H1 (cell line): ENCODE results near the gene HYCC1. TPM values are rescaled to one million over a fixed set of nuclear protein-coding genes. Genes with fewer than 3 reads are reported as not detected.

Source experiments
- CTCF ChIA-PET: fragments of 300-600 bp; sonication (Branson Sonifier 250); formaldehyde crosslinking; loops from one replicate; lab custom pipeline; 2021; ENCODE audit not compliant: partially characterized antibody; lab: Charles Lee
- POLR2A ChIA-PET: fragments of 300-600 bp; sonication (Branson Sonifier 250); formaldehyde crosslinking; loops from one replicate; lab custom pipeline; 2021; ENCODE audit warnings: inconsistent platforms; ENCODE audit not compliant: partially characterized antibody; lab: Charles Lee
- DNase-seq, 2 experiments: peaks; one replicate each; pipeline versions ENCODE4 v3.0.0 to v3.0.0-alpha.2; 2010 to 2022; ENCODE audit warnings: low spot score in 2 of 2, low read depth in 1 of 2, mixed read lengths in 1 of 2
- FAIRE-seq: peaks from 2 replicates; lab custom pipeline; 2011; peaks lifted over from hg19 to GRCh38; lab: Jason Lieb, UNC
- H2AFZ ChIP-seq: 2 replicates; pipeline ENCODE4 v1.8.1; 2012; ENCODE audit warnings: low read length, inconsistent platforms
- H2AK5ac ChIP-seq: 2 replicates; pipeline ENCODE4 v1.6.1; 2013; ENCODE audit warnings: low read depth, low read length
- H2BK120ac ChIP-seq: replicated peaks from 2 replicates; pipeline ENCODE3; 2013; ENCODE audit warnings: low read depth, low read length, inconsistent platforms
- H2BK12ac ChIP-seq: 2 replicates; pipeline ENCODE4 v1.6.1; 2013; ENCODE audit warnings: low read depth, low read length
- H2BK15ac ChIP-seq: 2 replicates; pipeline ENCODE4 v1.6.1; 2013; ENCODE audit warnings: low read length
- H2BK20ac ChIP-seq: 2 replicates; pipeline ENCODE4 v1.6.1; 2013; ENCODE audit warnings: low read length
- H2BK5ac ChIP-seq: 2 replicates; pipeline ENCODE4 v1.6.1; 2013; ENCODE audit warnings: low read depth, low read length
- H3K14ac ChIP-seq: 2 replicates; pipeline ENCODE4 v1.6.1; 2013; ENCODE audit warnings: inconsistent platforms; ENCODE audit not compliant: insufficient read length
- H3K18ac ChIP-seq: 2 replicates; pipeline ENCODE4 v1.6.1; 2013; ENCODE audit warnings: low read length; ENCODE audit errors: extremely low read depth
- H3K23ac ChIP-seq: 2 replicates; pipeline ENCODE4 v1.6.1; 2013; ENCODE audit warnings: inconsistent platforms; ENCODE audit not compliant: insufficient read length
- H3K23me2 ChIP-seq: 2 replicates; pipeline ENCODE4 v1.6.1; 2013; ENCODE audit warnings: low read depth, low read length
- H3K27ac ChIP-seq: 2 replicates; pipeline ENCODE4 v1.6.1; 2011; ENCODE audit warnings: low read depth, low read length, inconsistent platforms
- H3K27me3 ChIP-seq, 4 experiments: replicated peaks in 1 of 4; 1 replicate in 1 of 4; 2 replicates in 3 of 4; pipeline versions ENCODE4 v1.6.1 to v1.8.1; 2011 to 2013; ENCODE audit warnings: low read length in 3 of 4, mild to moderate bottlenecking in 3 of 4, inconsistent platforms in 2 of 4, mixed read lengths in 2 of 4, moderate library complexity in 1 of 4; ENCODE audit not compliant: control insufficient read depth in 3 of 4, insufficient read depth in 3 of 4; ENCODE audit errors: extremely low read depth in 1 of 4
- H3K36me3 ChIP-seq, 4 experiments: 2 replicates each; pipeline versions ENCODE4 v1.6.1 to v1.8.1; 2011 to 2013; ENCODE audit warnings: mild to moderate bottlenecking in 4 of 4, low read length in 3 of 4, moderate library complexity in 2 of 4, control low read depth in 1 of 4, inconsistent platforms in 1 of 4; ENCODE audit not compliant: insufficient read depth in 4 of 4, control insufficient read depth in 2 of 4
- H3K4ac ChIP-seq: replicated peaks from 2 replicates; pipeline ENCODE3; 2013; ENCODE audit warnings: low read length, low read depth, mixed read lengths, inconsistent platforms; ENCODE audit not compliant: insufficient read length
- H3K4me1 ChIP-seq, 4 experiments: replicated peaks in 1 of 4; 1 replicate in 1 of 4; 2 replicates in 3 of 4; pipeline versions ENCODE4 v1.6.1 to v1.8.1; 2011 to 2013; ENCODE audit warnings: low read length in 3 of 4, inconsistent platforms in 2 of 4, mixed read lengths in 1 of 4; ENCODE audit not compliant: insufficient read depth in 4 of 4, control insufficient read depth in 3 of 4
- H3K4me2 ChIP-seq, 2 experiments: 2 replicates each; pipeline versions ENCODE4 v1.6.1 to v1.8.1; 2011 to 2013; ENCODE audit warnings: low read depth in 2 of 2, low read length in 2 of 2, control low read depth in 1 of 2, inconsistent platforms in 1 of 2, mild to moderate bottlenecking in 1 of 2; ENCODE audit not compliant: insufficient read depth in 1 of 2
- H3K4me3 ChIP-seq, 4 experiments: fragments of 200-600, 300-600 bp in 1 of 4; sonication (generic), shearing (Covaris generic), sonication (Bioruptor Twin) in 1 of 4; 2 replicates each; pipeline versions ENCODE4 v1.5.1 to v1.8.1; 2011 to 2016; ENCODE audit warnings: low read length in 4 of 4, low read depth in 3 of 4, control low read depth in 2 of 4, inconsistent platforms in 2 of 4, mild to moderate bottlenecking in 2 of 4, mixed read lengths in 1 of 4, moderate library complexity in 1 of 4; ENCODE audit not compliant: insufficient read depth in 2 of 4; ENCODE audit errors: extremely low read depth in 1 of 4
- H3K56ac ChIP-seq: replicated peaks from 2 replicates; pipeline ENCODE3; 2013; ENCODE audit warnings: low read depth, mild to moderate bottlenecking, mixed read lengths, low read length, inconsistent platforms; ENCODE audit not compliant: insufficient read length
- H3K79me1 ChIP-seq: 2 replicates; pipeline ENCODE4 v1.6.1; 2013; ENCODE audit warnings: low read depth, low read length, control low read depth
- H3K79me2 ChIP-seq, 2 experiments: 2 replicates each; pipeline versions ENCODE4 v1.6.1 to v1.8.1; 2012 to 2013; ENCODE audit warnings: low read length in 2 of 2, mild to moderate bottlenecking in 2 of 2, inconsistent platforms in 1 of 2; ENCODE audit not compliant: insufficient read depth in 2 of 2, control insufficient read depth in 1 of 2
- H3K9ac ChIP-seq, 4 experiments: replicated peaks in 1 of 4; 1 replicate in 1 of 4; 2 replicates in 3 of 4; pipeline versions ENCODE4 v1.6.1 to v1.8.1; 2011 to 2013; ENCODE audit warnings: low read depth in 3 of 4, low read length in 3 of 4, control low read depth in 2 of 4, mild to moderate bottlenecking in 2 of 4, moderate library complexity in 2 of 4, inconsistent platforms in 1 of 4; ENCODE audit errors: extremely low read depth in 1 of 4
- H3K9me3 ChIP-seq, 2 experiments: 2 replicates each; pipeline versions ENCODE4 v1.6.1 to v1.8.1; 2012 to 2013; ENCODE audit warnings: mild to moderate bottlenecking in 2 of 2, moderate library complexity in 2 of 2, control low read depth in 1 of 2, inconsistent platforms in 1 of 2, low read depth in 1 of 2, low read length in 1 of 2, mixed read lengths in 1 of 2; ENCODE audit not compliant: insufficient read depth in 2 of 2
- H4K20me1 ChIP-seq, 2 experiments: replicated peaks in 1 of 2; 2 replicates each; pipeline versions ENCODE3 to v1.8.1; 2011 to 2013; ENCODE audit warnings: inconsistent platforms in 2 of 2, low read length in 2 of 2, mild to moderate bottlenecking in 1 of 2; ENCODE audit not compliant: insufficient read depth in 2 of 2, control insufficient read depth in 1 of 2
- H4K5ac ChIP-seq: 2 replicates; pipeline ENCODE4 v1.6.1; 2013; ENCODE audit warnings: low read length, low read depth, mixed read lengths, inconsistent platforms; ENCODE audit not compliant: insufficient read length
- H4K8ac ChIP-seq: 2 replicates; pipeline ENCODE4 v1.8.0; 2013; ENCODE audit warnings: mild to moderate bottlenecking, moderate library complexity, low read length, inconsistent platforms; ENCODE audit not compliant: insufficient read depth; ENCODE audit errors: extremely low read depth
- H4K91ac ChIP-seq: replicated peaks from 2 replicates; pipeline ENCODE3; 2013; ENCODE audit warnings: low read length, mixed read lengths, inconsistent platforms; ENCODE audit not compliant: insufficient read length
- CHD1 ChIP-seq: IDR thresholded peaks from 2 replicates; pipeline ENCODE4 v1.6.1; 2012; ENCODE audit warnings: low read depth, low read length, improper control_type of control experiment
- CREB1 ChIP-seq: IDR thresholded peaks from 2 replicates; pipeline ENCODE4 v1.6.1; 2012; ENCODE audit warnings: inconsistent platforms
- RXRA ChIP-seq: IDR thresholded peaks from 2 replicates; pipeline ENCODE4 v1.6.1; 2011; ENCODE audit warnings: low read depth, mild to moderate bottlenecking, low read length, moderate library complexity; ENCODE audit not compliant: insufficient read depth
- WGBS, 2 experiments: shearing (Covaris generic) in 1 of 2; methylation state at CpG; one replicate each; pipeline versions ENCODE4 v1.1.6 to v1.1.7; 2013 to 2015; ENCODE audit warnings: low lambda C conversion rate in 2 of 2, mixed read lengths in 2 of 2, inconsistent platforms in 1 of 2, low coverage in 1 of 2, missing lambda C conversion rate in 1 of 2; ENCODE audit not compliant: insufficient replicate concordance in 2 of 2, insufficient coverage in 1 of 2, insufficient read length in 1 of 2; ENCODE audit errors: extremely low coverage in 1 of 2, missing lambda C conversion rate in 1 of 2; 5-methylcytosine and 5-hydroxymethylcytosine counted together
- polyA plus RNA-seq, 7 experiments: library from polyadenylated mRNA; depleted of rRNA in 3 of 7; stranded (reverse) in 5 of 7; unstranded in 2 of 7; fragments of >200 nt in 5 of 7; fragments of 200-250 nt in 2 of 7; gene quantifications; 1 replicate in 5 of 7; 2 replicates in 1 of 7; 4 replicates in 1 of 7; pipeline versions ENCODE4 v1.2.1 to v1.2.3, GENCODE V29; 2011 to 2013; ENCODE audit warnings: missing spikeins in 2 of 7, mixed read lengths in 2 of 7
- total RNA-seq: library from RNA; stranded (reverse); fragmentation: NEBNext Ultra II Directional; extraction: Animal tissue kit (Norgen Biotek cat#: 25700); gene quantifications from 2 replicates; pipeline ENCODE4 v1.2.1, GENCODE V29; 2021

The HYCC1 gene
- total and polyA plus RNA-seq, 2 of the 8 experiments (the other 6 are each of a cell fraction or from before 2014, with no cell fraction given) = 20.2 to 142 TPM

DNA sequence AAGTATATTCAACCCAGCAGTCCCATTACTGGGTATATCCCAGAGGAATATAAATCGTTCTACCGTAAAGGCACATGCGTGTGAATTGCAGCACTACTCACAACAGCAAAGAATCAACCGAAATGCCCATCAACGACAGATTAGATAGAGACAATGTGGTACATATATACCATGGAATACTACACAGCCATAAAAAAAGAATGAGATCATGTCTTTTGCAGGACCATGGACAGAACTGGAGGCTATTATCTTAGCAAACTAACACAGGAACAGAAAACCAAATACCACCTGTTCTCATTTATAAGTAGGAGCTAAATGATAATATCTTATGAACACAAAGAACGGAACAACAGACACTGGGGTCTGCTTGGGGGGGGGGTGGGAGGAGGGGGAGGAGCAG lies 47.4 kb upstream of the HYCC1 start:
- Histone ChIP-seq H2BK5ac (no peak overlapping the region), H4K8ac (no peak overlapping the region), H2BK15ac (no peak overlapping the region), H3K14ac (no peak overlapping the region), H3K4ac (no peak overlapping the region), H2BK12ac (no peak overlapping the region), H2BK20ac (no peak overlapping the region), H3K9ac (no peak overlapping the region), H3K23me2 (no peaks in the 10 kb centered on the region), H3K18ac (no peak overlapping the region), H3K4me3 (no peak overlapping the region), H3K79me2 (no peaks in the 10 kb centered on the region), H2AK5ac (no peak overlapping the region), H3K23ac (no peak overlapping the region), H3K9me3 (no peaks in the 10 kb centered on the region), H3K27ac (no peak overlapping the region), H3K79me1 (no peaks in the 10 kb centered on the region), H3K4me2 (no peak overlapping the region), H4K20me1 (no peaks in the 10 kb centered on the region), H2BK120ac (no peak overlapping the region), H4K5ac (no peak overlapping the region), H3K4me1 (no peaks in the 10 kb centered on the region), H3K36me3 (no peaks in the 10 kb centered on the region), H3K27me3 (no peaks in the 10 kb centered on the region), H2AFZ (no peak overlapping the region), H3K56ac (no peak overlapping the region), H4K91ac (no peak overlapping the region)
- POLR2A ChIA-PET = no interaction called here
- no peak for TF ChIP-seq RXRA
- no peak for TF ChIP-seq CREB1
- TF ChIP-seq CHD1 = no peak
- no peak for DNase-seq
- CTCF ChIA-PET = interaction anchor here (0.7 to 2.2 kb wide), 3 partner anchors 8 to 36 kb away, joined by 3 to 7 read pairs (median 5); no protein-coding TSS in a partner anchor
- FAIRE-seq = no peak
- WGBS, 2 experiments = 89% methylated on average over 6 of the region's 6 CpGs; no CpG with 5 or more reads in 1 of the 2 experiments
